ENCODE results near the gene MKLN1. TPM values are rescaled to one million over a fixed set of nuclear protein-coding genes. Genes with fewer than 3 reads are reported as not detected.
"Not testable (repeated sequence)": the region's sequence is repeated elsewhere in the genome, so short reads cannot be mapped to it uniquely, and the experiment has no call there.

Gene MKLN1
- total RNA-seq, 1 donor from 2014 or later: 63.8 TPM

GRCh38 chr7:131502810-131503508 is 175.3 kb downstream of the MKLN1 start:
- DNase-seq: peak; percentile 78

DNA sequence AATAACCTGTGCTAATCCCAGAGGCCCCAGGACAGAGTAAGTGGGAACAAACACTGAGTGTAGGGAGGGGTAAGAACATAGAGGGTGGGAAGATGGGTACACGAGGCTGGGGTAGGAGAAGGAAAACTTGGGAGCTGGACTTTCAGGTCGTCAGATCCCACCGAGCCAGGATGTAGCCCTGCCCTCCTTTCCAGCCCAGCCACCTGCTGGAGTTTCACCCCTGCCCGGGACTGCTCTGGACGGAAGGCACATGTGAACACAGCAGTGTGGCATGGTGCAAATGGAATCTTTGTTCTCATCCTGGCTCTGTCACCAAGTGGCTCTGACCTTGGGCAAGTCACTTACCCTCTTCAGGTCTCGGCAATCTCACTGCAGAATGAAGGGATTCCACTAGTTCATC is 176.0 kb downstream of the MKLN1 start:
- no peak for DNase-seq

GRCh38 chr7:131504157-131504899 is 176.7 kb downstream of the MKLN1 start:
- DNase-seq: no peak

DNA sequence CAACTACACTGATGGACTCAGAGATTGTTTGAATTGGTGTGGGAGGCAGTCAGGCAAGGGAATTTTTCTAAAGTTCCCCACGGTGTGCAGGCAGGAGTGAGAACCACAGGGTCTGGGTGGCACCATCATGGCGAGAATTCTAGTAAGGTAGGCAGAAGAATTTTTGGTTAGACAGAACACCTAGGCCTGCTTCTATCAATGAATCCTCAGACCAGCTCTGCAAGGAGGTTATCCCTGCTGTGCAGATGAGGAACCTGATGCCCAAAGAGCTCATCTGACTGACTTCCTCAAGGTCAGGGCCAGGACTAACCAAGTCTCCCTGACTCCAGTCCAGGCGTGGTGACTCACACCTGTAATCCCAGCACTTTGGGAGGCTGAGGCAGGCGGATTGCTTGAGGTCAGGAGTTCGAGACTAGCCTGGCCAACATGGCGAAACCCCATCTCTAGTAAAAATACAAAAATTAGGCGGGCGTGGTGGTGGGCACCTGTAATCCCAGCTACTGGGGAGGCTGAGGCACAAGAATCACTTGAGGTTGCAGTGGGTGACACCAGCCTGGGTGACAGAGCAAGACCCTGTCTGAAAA is 177.5 kb downstream of the MKLN1 start:
- not testable (repeated sequence) for DNase-seq

- no peak for DNase-seq
Measured at GRCh38 chr7:131505636-131506557, 178.2 kb downstream of the MKLN1 start.

DNA sequence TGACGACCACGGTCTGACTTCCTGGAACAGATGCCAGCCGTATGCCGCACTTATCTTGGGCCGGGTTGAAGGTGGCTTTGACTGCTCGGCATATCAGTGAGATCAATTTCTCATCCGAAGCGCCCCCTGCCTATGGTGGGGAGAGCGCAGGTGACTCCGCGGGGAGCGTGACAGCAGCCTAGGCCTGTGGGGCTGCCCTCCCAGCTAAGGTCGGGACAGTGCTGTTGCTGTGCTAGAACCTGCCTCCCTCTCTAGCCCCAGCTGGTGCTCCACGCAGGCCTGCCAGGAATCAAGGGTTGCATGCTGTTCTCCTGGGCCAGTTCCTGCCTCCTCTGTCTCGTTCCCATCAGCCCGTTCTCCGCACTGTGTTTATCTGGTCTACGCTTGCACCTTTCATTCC is 178.9 kb downstream of the MKLN1 start:
- no peak for DNase-seq

DNA sequence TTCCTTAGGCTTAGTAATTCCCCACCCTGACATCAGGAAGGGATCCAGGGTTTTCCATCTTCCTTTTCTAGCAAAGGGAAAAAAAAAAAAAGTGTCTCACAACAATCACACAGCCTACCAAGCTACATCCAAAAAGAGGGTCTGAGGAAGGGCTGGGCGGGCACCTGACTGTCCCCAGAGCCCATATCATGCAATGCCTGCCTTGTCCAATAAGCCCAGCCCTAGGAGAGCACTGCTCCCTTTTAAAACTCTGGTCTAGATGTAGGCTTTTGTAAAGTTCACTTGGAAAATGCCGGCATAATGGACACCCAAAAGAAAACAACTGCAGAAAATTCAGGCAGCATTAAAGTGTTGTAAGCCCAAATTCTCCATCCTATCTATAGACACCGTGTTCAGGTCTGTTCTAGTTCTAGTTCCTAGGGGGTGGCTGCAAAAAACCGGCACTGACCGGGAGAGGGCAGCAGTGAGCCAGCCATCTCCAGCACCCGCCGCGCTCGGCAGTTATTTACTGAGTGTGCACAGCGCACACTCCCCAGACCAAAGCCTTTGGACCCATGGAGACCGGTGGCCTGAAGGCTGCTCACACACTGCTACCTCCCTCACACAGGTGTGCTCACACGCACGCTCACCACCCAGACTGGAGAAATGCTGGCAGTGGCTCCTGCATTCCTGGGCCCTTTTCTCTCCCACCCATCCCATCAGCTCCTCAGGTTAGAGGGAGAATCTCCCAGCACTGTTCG is 180.1 kb downstream of the MKLN1 start:
- peak; percentile 87 for DNase-seq

DNA sequence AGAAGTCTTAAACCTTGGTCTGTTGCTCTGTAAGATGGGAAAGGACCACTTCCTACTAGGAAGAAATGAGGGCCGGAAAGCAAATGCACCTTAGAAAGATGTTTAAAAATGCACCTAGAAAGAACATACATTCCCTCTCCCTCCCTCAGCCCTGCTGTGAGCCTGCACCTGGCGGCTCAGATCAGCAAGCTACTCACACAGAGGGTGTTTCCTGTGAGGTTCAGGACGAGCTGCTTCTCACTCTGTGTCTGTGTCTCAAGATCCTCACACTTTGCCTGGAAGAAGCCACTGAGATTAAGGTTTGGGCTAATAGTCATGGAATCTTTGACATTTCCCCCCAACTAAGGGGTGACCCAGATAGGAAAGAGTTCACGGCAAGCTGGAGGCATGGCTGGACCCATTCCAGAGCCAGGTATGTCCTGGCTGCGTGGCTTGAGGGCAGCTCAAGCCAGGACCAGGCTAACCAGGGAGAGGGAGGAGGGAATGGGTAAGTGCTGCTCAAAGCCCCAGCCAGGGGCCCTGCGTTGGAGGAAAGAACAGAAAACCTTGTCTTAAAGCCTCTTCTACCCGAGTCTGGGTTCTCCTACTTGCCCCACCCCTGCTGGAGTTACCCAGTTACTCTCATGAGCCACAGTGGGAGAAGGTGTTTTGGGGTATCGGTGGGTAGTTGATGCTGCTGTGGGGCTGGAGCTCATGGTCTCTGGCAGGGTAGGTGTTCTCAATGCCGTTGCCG is 181.2 kb downstream of the MKLN1 start:
- no peak for DNase-seq

DNA sequence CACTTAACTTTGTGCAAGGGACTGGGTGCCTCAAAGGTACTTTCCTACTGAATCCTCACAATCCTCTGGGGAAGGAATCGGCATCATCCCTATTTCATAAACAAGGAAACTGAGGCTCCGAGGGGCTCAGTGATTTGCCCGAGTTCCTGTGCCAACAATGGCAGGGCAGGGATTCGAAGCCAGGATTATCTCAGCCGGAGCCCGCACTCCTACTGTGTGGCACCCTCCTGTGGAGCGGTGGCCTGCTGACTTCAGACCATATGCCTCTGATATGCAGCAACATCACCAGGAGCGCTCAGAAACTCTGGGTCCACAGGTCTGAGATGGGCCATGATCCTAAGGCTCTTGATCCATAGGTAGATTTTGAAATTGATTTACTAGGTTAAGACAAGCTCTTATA is 182.1 kb downstream of the MKLN1 start:
- no peak for DNase-seq

- DNase-seq: no peak
Measured at GRCh38 chr7:131511071-131511470, 183.4 kb downstream of the MKLN1 start.

- no peak for DNase-seq
Measured at GRCh38 chr7:131511774-131512535, 184.3 kb downstream of the MKLN1 start.

- peak; percentile 90 for DNase-seq
Measured at GRCh38 chr7:131513245-131514061, 185.8 kb downstream of the MKLN1 start.

DNA sequence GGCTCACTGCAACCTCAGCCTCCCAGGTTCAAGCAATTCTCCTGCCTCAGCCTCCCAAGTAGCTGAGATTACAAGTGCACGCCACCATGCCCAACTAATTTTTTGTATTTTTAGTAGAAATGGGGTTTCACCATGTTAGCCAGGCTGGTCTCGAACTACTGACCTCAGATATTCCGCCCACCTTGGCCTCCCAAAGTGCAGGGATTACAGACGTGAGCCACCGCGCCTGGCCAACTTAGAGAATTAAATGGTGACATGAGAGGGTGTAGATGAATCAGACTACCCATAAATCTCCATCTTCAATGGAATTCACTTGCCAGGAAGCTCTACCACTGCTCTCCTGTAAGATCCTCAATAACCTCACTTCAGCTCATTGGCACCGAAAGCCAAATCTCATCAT is 187.8 kb downstream of the MKLN1 start:
- DNase-seq: not testable (repeated sequence)

GRCh38 chr7:131517218-131517923 is 189.7 kb downstream of the MKLN1 start:
- DNase-seq: no peak

GRCh38 chr7:131518626-131519025 is 190.9 kb downstream of the MKLN1 start:
- no peak for DNase-seq

- no peak for DNase-seq
Measured at GRCh38 chr7:131521651-131522163, 194.0 kb downstream of the MKLN1 start.

DNA sequence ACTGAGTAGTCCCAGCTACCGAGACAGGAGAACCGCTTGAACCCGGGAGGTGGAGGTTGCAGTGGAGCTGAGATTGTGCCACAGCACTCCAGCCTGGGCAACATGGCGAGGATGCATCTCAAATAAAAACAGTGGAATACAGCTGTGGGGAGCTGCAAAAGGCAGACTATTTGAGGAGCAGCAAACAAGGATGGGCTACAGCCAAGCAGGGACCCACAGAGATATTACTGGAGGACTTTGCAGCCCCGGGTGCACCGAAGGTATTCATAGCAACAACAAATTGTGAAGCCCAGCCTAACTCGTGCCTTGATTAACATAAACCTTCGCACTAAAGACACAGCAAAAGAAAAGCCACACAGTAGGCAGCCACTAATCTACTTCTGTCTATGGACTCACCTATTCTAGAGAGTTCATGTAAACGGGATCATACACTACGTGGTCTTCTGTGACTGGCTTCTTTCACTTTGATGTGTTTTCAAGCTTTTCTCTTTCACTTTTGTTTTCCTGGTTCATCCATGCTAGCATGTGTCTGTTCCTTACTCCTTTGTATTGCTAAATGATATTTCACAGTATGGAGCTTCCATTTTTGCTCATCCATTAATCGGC is 194.8 kb downstream of the MKLN1 start:
- no peak for DNase-seq

DNA sequence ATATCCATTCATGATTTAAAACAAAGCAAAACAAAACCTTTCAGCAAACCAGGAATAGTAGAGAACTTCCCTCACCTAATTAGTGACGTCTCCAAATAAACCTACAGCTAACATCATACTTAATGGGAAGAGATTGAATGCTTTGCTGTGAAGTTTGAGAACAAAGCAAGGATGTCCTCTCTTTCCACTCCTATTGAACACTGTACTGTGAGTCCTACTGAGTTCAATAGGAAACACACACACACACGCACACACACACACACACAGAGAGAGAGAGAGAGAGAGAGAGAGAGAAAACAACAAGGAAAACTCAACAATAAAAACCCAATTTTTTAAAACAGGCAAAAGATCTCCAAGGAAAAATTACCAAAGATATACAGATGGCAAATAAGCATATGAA is 196.4 kb downstream of the MKLN1 start:
- DNase-seq: no peak
